Epidermal melanocyte (primary cell): ENCODE results near the gene RNASE7.
A peak's percentile ranks its signal among the peaks of the same experiment; 100 is the strongest.

Source experiments
- DNase-seq: peaks from one replicate; pipeline ENCODE4 v3.0.0; 2011; ENCODE audit warnings: low spot score; ENCODE audit not compliant: insufficient read length

The RNASE7 gene

GRCh38 chr14:21086908-21087293 lies 44.7 kb downstream of the RNASE7 start:
- no peak for DNase-seq

- DNase-seq: no peak
Measured at GRCh38 chr14:21087294-21088091, 45.3 kb downstream of the RNASE7 start.

- no peak for DNase-seq
Measured at GRCh38 chr14:21088687-21089086, 46.5 kb downstream of the RNASE7 start.

- no peak for DNase-seq
Measured at GRCh38 chr14:21089271-21089670, 47.1 kb downstream of the RNASE7 start.

DNA sequence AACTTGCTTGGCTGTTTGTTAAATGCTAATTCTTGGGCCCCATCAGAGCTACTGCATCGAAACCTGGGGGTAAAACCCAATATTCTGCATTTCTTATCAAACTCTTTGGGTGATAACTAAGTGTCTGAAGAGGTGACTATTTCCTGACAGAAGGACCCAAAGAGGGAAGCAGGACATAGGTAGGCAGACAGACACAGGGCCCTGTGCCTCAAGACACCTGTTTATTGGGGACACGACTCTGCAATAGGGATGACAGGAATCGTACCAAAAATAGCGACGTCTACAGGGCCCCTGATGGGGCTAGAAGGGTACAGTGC lies 47.7 kb downstream of the RNASE7 start:
- DNase-seq: no peak

GRCh38 chr14:21090194-21090939 lies 48.2 kb downstream of the RNASE7 start:
- no peak for DNase-seq

GRCh38 chr14:21090940-21091663 lies 48.9 kb downstream of the RNASE7 start:
- no peak for DNase-seq

- no peak for DNase-seq
Measured at GRCh38 chr14:21091821-21092272, 49.7 kb downstream of the RNASE7 start.

DNA sequence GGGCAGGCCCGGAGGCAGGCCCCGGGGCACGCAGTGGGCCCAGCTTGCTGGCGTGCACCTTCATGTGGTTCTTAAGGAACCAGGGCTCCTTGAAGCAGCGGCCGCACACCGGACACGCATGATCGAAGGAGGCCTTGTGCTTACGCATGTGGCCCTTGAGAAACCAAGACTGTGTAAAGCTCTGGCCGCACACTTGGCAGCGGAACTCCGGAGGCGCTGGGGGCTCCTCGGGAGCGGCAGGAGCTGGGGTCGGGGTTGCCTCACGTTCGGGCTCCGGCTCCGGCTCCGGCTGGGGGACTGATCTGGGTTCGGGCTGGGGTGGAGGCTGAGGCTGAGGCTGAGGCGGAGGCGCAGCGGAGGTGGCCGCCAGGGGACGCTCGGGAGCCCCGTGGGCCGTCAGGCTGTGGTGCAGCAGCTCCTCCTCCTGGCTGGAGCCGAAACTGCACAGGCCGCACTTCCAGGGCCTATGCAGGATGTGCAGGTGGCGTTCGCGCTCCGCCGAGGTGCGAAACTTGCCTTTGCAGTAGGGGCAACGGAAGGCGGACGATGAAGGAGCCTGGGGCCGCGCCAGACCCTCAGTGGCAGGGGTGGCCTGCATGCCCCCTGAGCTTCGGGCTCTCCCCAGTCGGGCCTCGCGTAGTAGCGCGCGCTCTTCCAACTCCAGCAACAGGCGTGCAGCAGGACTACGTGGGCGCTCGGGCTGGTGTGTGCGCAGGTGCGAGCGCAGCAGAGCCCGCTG lies 50.3 kb downstream of the RNASE7 start:
- peak; percentile 94 for DNase-seq

DNA sequence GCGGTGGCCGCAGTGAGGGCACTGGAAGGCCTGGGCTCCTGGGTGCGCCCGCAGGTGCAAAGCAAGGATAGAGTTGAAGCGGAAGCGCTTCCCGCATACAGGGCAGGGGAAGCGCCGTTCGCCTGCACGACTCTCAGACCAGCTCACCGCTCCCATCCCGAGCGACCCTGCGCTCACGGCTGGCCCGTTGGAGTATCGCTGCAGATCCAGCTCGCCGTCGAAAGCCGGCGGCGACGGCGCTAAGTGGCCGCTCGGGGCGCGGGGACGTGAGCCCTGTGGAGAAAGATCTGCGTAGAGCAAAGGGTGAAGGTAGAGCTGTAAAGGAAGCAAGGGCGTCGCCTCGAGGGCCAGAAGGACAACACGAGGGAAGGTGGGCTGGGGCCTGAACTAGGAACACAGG lies 50.9 kb downstream of the RNASE7 start:
- DNase-seq: no peak
